CD8-positive, alpha-beta memory T cell (primary cell): ENCODE results near the gene FCHO1. TPM values are rescaled to one million over a fixed set of nuclear protein-coding genes. Genes with fewer than 3 reads are reported as not detected.

Experiments used
- CTCF ChIA-PET: fragments of 350-600 bp; sonication (Branson Sonifier 250); formaldehyde crosslinking; loops from one replicate; lab custom pipeline; 2021; ENCODE audit warnings: antibody characterized with exemption; lab: Charles Lee
- POLR2A ChIA-PET: fragments of 350-600 bp; sonication (Branson Sonifier 250); formaldehyde crosslinking; loops from one replicate; lab custom pipeline; 2021; ENCODE audit warnings: antibody characterized with exemption; lab: Charles Lee
- DNase-seq, 5 donors: peaks; one replicate each; pipeline versions ENCODE4 v3.0.0 to v3.0.0-alpha.2; 2020 to 2022; ENCODE audit warnings: mixed read lengths in 1 of 5
- H3K27ac ChIP-seq: one replicate; pipeline ENCODE4 v1.7.0; 2013; ENCODE audit warnings: low read depth, mild to moderate bottlenecking, low read length, moderate library complexity
- H3K27me3 ChIP-seq: 2 replicates; pipeline ENCODE4 v1.7.0; 2013; ENCODE audit warnings: low read length, mild to moderate bottlenecking; ENCODE audit not compliant: insufficient read depth, poor library complexity, severe bottlenecking
- H3K36me3 ChIP-seq: 2 replicates; pipeline ENCODE4 v1.7.0; 2013; ENCODE audit warnings: mild to moderate bottlenecking, low read length, moderate library complexity; ENCODE audit not compliant: insufficient read depth
- H3K4me1 ChIP-seq: 2 replicates; pipeline ENCODE4 v1.7.0; 2013; ENCODE audit warnings: mild to moderate bottlenecking, low read length, moderate library complexity; ENCODE audit not compliant: insufficient read depth
- H3K4me3 ChIP-seq: 2 replicates; pipeline ENCODE4 v1.7.0; 2013; ENCODE audit warnings: mild to moderate bottlenecking, low read length
- H3K9me3 ChIP-seq: 2 replicates; pipeline ENCODE4 v1.7.0; 2013; ENCODE audit warnings: mild to moderate bottlenecking, low read length
- H3K27ac Mint-ChIP-seq, 8 donors: one replicate each; pipeline ENCODE4 v1.8.0; 2020 to 2021; ENCODE audit warnings: mixed read lengths in 8 of 8, mild to moderate bottlenecking in 6 of 8, inconsistent platforms in 3 of 8, moderate library complexity in 3 of 8
- H3K27me3 Mint-ChIP-seq, 2 donors: one replicate each; pipeline ENCODE4 v1.8.0; 2020 to 2021; ENCODE audit warnings: mixed read lengths in 2 of 2, mild to moderate bottlenecking in 1 of 2, moderate library complexity in 1 of 2
- H3K36me3 Mint-ChIP-seq, 3 donors: one replicate each; pipeline ENCODE4 v1.8.0; 2020 to 2021; ENCODE audit warnings: mixed read lengths in 3 of 3, inconsistent platforms in 1 of 3, mild to moderate bottlenecking in 1 of 3
- H3K4me1 Mint-ChIP-seq, 3 donors: one replicate each; pipeline ENCODE4 v1.8.0; 2020 to 2021; ENCODE audit warnings: mixed read lengths in 3 of 3, inconsistent platforms in 1 of 3, mild to moderate bottlenecking in 1 of 3
- H3K4me3 Mint-ChIP-seq, 7 donors: one replicate each; pipeline ENCODE4 v1.8.0; 2020 to 2021; ENCODE audit warnings: mixed read lengths in 7 of 7, mild to moderate bottlenecking in 6 of 7, moderate library complexity in 4 of 7, inconsistent platforms in 2 of 7
- H3K9me3 Mint-ChIP-seq, 5 donors: one replicate each; pipeline ENCODE4 v1.8.0; 2020 to 2022; ENCODE audit warnings: mixed read lengths in 5 of 5, mild to moderate bottlenecking in 3 of 5, moderate library complexity in 2 of 5, inconsistent platforms in 1 of 5
- polyA plus RNA-seq: library from polyadenylated mRNA; unstranded; fragments of 300-500 nt; fragmentation: Illumina TruSeq; gene quantifications from one replicate; pipeline ENCODE4 v1.2.3, GENCODE V29; 2021
- total RNA-seq, 2 experiments: library from RNA; stranded (reverse); gene quantifications; one replicate each; pipeline ENCODE4 v1.2.3, GENCODE V29; 2021

FCHO1 gene
- total and polyA plus RNA-seq, 3 experiments from 2014 or later, result 23.0 to 38.7 (median 37.7) TPM

GRCh38 chr19:17811103-17811502, 59.8 kb downstream of the FCHO1 start:
- no peak overlapping the region for H3K4me3 Mint-ChIP-seq

GRCh38 chr19:17811681-17812080, 60.4 kb downstream of the FCHO1 start:
- Mint-ChIP-seq H3K27ac (peak overlapping the region in 1 of 8 donors; percentile 36), H3K9me3 (no peaks in the 10 kb centered on the region), H3K27me3 (peaks cover 2 to 5% of the 10 kb centered on the region in 2 donors), H3K36me3 (no peaks in the 10 kb centered on the region), H3K4me1 (peaks cover 4 to 12% (median 11%) of the 10 kb centered on the region in 3 donors), H3K4me3 (no peak overlapping the region)
- CTCF ChIA-PET, result no interaction called here
- Histone ChIP-seq H3K27me3 (peaks cover 3% of the 10 kb centered on the region), H3K4me1 (peaks cover 11% of the 10 kb centered on the region), H3K4me3 (no peak overlapping the region), H3K27ac (no peak overlapping the region), H3K9me3 (no peaks in the 10 kb centered on the region), H3K36me3 (no peaks in the 10 kb centered on the region)
- no peak for DNase-seq
- POLR2A ChIA-PET, result no interaction called here

More at GRCh38 chr19:17811103-17811502, 59.8 kb downstream of the FCHO1 start:
- Histone ChIP-seq H3K36me3 (no peaks in the 10 kb centered on the region), H3K4me3 (no peak overlapping the region), H3K27ac (no peak overlapping the region), H3K27me3 (peaks cover 3% of the 10 kb centered on the region), H3K4me1 (peaks cover 11% of the 10 kb centered on the region), H3K9me3 (no peaks in the 10 kb centered on the region)
- Mint-ChIP-seq H3K36me3 (no peaks in the 10 kb centered on the region), H3K27ac (no peak overlapping the region), H3K4me1 (peaks cover 4 to 12% (median 11%) of the 10 kb centered on the region in 3 donors), H3K9me3 (no peaks in the 10 kb centered on the region), H3K27me3 (peaks cover 2 to 5% of the 10 kb centered on the region in 2 donors)
- no peak for DNase-seq
- CTCF ChIA-PET, result no interaction called here
- POLR2A ChIA-PET, result no interaction called here

DNA sequence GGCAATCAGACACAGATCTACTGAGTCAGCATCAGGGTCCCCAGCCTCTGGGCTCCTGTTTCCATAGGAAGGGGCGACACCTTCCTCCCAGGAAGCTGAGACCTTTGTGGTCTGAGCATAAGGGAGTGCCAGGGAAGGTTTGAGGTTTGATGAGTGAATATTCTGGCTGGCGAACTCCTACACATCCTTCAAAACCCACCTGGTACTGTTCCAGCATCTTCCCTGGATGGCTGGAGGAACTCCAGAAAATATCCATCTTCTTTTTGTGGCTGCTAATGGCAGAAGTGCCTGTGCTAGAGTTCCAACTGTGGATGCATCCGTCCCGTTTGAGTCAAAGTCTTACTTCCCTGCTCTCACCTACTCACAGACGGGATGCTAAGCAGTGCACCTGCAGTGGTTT, 60.8 kb downstream of the FCHO1 start:
- H3K4me3 ChIP-seq, result no peak overlapping the region
- peaks cover 11% of the 10 kb centered on the region for H3K4me1 ChIP-seq
- no peaks in the 10 kb centered on the region for H3K9me3 ChIP-seq
- no peak for DNase-seq
- H3K27ac ChIP-seq, result no peak overlapping the region
- H3K27me3 ChIP-seq, result peaks cover 3% of the 10 kb centered on the region
- ChIA-PET CTCF (no interaction called here), POLR2A (no interaction called here)
- H3K36me3 ChIP-seq, result no peaks in the 10 kb centered on the region
- Mint-ChIP-seq H3K4me1 (peaks cover 4 to 11% (median 9%) of the 10 kb centered on the region in 3 donors), H3K9me3 (no peaks in the 10 kb centered on the region), H3K36me3 (no peaks in the 10 kb centered on the region), H3K4me3 (no peak overlapping the region), H3K27me3 (peaks cover 2 to 5% of the 10 kb centered on the region in 2 donors), H3K27ac (peak overlapping the region in 1 of 8 donors; percentile 36)

DNA sequence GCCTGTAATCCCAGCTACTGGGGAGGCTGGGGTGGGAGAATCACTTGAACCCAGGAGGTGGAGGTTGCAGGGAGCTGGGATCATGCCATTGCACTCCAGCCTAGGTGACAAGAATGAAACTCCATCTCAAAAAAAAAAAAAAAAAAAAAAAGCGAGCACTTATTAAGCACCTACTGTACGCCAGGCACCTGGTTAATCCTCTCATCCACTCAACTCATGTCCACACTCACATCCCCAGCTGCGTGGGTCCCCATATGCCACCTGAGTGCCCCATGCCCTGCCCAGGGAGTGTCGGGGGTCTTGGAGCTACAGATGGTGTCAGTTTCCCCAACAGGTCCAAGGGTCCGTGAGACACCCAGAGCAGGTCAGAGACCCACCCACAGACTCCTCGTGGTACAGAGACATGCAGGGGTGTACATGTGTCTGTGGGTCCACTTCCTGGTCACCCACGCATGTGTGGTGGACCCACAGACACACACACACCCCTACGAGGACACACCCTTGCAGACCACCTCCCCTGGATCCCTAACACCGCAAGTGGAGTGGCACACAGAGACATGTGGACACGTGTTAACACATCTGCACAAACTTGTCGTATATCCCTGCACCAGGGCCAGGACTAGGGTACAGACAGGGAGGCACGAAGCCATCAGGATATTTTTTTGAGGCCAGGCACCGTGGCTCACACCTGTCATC, 66.5 kb downstream of the FCHO1 start:
- Mint-ChIP-seq H3K4me3 (no peak overlapping the region), H3K4me1 (no peaks in the 10 kb centered on the region), H3K27ac (peak overlapping the region in 2 of 8 donors; percentile 41 to 89), H3K9me3 (no peaks in the 10 kb centered on the region), H3K27me3 (no peaks in the 10 kb centered on the region), H3K36me3 (no peaks in the 10 kb centered on the region)
- CTCF ChIA-PET, result interaction anchor here (0.7 kb wide), 1 partner anchor 230 kb away, joined by 3 read pairs; no protein-coding TSS in a partner anchor
- H3K36me3 ChIP-seq, result no peaks in the 10 kb centered on the region
- H3K4me3 ChIP-seq, result no peak overlapping the region
- H3K27ac ChIP-seq, result no peak overlapping the region
- H3K4me1 ChIP-seq, result no peaks in the 10 kb centered on the region
- DNase-seq, result no peak
- POLR2A ChIA-PET, result interaction anchor here (0.7 kb wide), 1 partner anchor 1426 kb away, joined by 3 read pairs; no protein-coding TSS in a partner anchor
- no peaks in the 10 kb centered on the region for H3K9me3 ChIP-seq
- no peaks in the 10 kb centered on the region for H3K27me3 ChIP-seq

GRCh38 chr19:17821190-17821589, 69.9 kb downstream of the FCHO1 start, which contains the start of gene INSL3:
INSL3 (minus strand) TSS chr19:17821519; CDS start chr19:17821506, 13 bp downstream.
- Histone ChIP-seq H3K4me3 (no peak within 1 kb of the TSS), H3K27me3 (no peaks in the 10 kb centered on the region), H3K36me3 (no peaks in the 10 kb centered on the region), H3K4me1 (no peaks in the 10 kb centered on the region), H3K27ac (no peak within 1 kb of the TSS), H3K9me3 (no peaks in the 10 kb centered on the region)
- Mint-ChIP-seq H3K27me3 (peaks cover 0 to 2% of the 10 kb centered on the region in 2 donors), H3K36me3 (peaks cover 0 to 6% (median 0%) of the 10 kb centered on the region in 3 donors), H3K4me1 (no peaks in the 10 kb centered on the region), H3K27ac (no peak within 1 kb of the TSS), H3K4me3 (peak within 1 kb of the TSS in 1 of 7 donors; percentile 61), H3K9me3 (no peaks in the 10 kb centered on the region)
- ChIA-PET POLR2A (no interaction called here), CTCF (no interaction called here)
- DNase-seq, result no peak

GRCh38 chr19:17824339-17824738, 73.1 kb downstream of the FCHO1 start:
- ChIA-PET CTCF (no interaction called here), POLR2A (no interaction called here)
- no peak overlapping the region for H3K4me3 ChIP-seq

GRCh38 chr19:17826508-17827056, 75.3 kb downstream of the FCHO1 start:
- POLR2A ChIA-PET, result interaction anchor here (0.6 kb wide), 1 partner anchor 20 kb away, joined by 3 read pairs; no protein-coding TSS in a partner anchor
- H3K36me3 ChIP-seq, result peaks cover 19% of the 10 kb centered on the region
- H3K4me1 Mint-ChIP-seq, result peaks cover 0 to 4% (median 0%) of the 10 kb centered on the region in 3 donors

More at GRCh38 chr19:17824339-17824738, 73.1 kb downstream of the FCHO1 start:
- Histone ChIP-seq H3K36me3 (peaks cover 2% of the 10 kb centered on the region), H3K27ac (no peak overlapping the region), H3K27me3 (no peaks in the 10 kb centered on the region), H3K9me3 (no peaks in the 10 kb centered on the region), H3K4me1 (no peaks in the 10 kb centered on the region)
- Mint-ChIP-seq H3K4me3 (no peak overlapping the region), H3K4me1 (peaks cover 0 to 4% (median 0%) of the 10 kb centered on the region in 3 donors), H3K9me3 (no peaks in the 10 kb centered on the region), H3K27me3 (peaks cover 0 to 2% of the 10 kb centered on the region in 2 donors), H3K27ac (peak overlapping the region in 3 of 8 donors; percentile 13 to 70 (median 51)), H3K36me3 (peaks cover 0 to 26% (median 4%) of the 10 kb centered on the region in 3 donors)
- no peak for DNase-seq

More at GRCh38 chr19:17826508-17827056, 75.3 kb downstream of the FCHO1 start:
- Mint-ChIP-seq H3K27ac (no peak overlapping the region), H3K9me3 (no peaks in the 10 kb centered on the region), H3K36me3 (peaks cover under 1 to 42% (median 4%) of the 10 kb centered on the region in 3 donors), H3K4me3 (no peak overlapping the region), H3K27me3 (peaks cover 0 to 2% of the 10 kb centered on the region in 2 donors)
- Histone ChIP-seq H3K4me1 (no peaks in the 10 kb centered on the region), H3K9me3 (no peaks in the 10 kb centered on the region), H3K4me3 (no peak overlapping the region), H3K27me3 (no peaks in the 10 kb centered on the region), H3K27ac (no peak overlapping the region)
- CTCF ChIA-PET, result interaction anchor here (1.5 kb wide), 1 partner anchor 44 kb away, joined by 3 read pairs; no protein-coding TSS in a partner anchor
- no peak for DNase-seq
